ENCODE data around the gene C18orf54.
"Not testable (repeated sequence)": the region's sequence is repeated elsewhere in the genome, so short reads cannot be mapped to it uniquely, and the experiment has no call there.

C18orf54 gene

DNA sequence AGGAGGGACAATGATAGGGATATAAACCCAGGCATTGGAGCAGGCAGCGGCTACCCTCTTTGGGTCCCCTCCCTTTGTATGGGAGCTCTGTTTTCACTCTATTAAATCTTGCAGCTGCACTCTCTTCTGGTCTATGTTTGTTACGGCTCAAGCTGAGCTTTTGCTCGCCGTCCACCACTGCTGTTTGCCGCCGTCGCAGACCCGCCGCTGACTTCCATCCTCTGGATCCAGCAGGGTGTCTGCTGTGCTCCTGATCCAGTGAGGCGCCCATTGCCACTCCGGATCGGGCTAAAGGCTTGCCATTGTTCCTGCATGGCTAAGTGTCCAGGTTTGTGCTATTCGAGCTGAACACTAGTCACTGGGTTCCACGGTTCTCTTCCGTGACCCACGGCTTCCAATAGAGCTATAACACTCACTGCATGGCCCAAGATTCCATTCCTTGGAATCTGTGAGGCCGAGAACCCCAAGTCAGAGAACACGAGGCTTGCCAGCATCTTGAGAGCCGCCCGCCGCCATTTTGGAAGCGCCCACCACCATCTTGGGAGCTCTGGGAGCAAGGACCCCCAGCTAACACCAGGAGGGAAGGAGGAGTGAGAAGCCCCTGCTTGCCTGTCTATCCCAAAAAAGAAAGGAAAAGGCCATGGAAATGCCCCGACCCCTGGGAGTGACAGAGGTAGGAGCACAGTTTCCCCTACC, 29.2 kb downstream of the C18orf54 start:
- not testable (repeated sequence) for DNase-seq (ENCODE audit: low read depth)

DNA sequence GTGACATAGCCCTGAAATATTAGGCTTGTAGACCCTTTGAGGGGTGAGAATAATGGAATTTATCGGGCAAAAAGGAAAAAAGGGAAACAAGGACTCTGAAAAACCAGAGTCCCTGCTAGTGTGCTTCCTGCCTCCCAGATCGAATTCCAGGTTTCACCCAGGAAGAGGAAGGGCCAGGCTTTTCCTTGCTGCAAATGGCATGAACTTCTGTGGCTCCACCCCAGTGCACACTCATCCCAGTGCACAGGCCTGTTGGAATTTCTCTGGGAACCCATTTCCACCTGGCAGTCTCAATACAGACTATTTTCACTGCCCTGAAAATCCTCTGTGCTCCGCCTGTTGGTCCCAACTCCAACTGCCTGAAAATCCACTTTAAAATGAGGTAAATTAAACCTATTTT, 29.9 kb downstream of the C18orf54 start:
- DNase-seq (ENCODE audit: low read depth), result no peak

DNA sequence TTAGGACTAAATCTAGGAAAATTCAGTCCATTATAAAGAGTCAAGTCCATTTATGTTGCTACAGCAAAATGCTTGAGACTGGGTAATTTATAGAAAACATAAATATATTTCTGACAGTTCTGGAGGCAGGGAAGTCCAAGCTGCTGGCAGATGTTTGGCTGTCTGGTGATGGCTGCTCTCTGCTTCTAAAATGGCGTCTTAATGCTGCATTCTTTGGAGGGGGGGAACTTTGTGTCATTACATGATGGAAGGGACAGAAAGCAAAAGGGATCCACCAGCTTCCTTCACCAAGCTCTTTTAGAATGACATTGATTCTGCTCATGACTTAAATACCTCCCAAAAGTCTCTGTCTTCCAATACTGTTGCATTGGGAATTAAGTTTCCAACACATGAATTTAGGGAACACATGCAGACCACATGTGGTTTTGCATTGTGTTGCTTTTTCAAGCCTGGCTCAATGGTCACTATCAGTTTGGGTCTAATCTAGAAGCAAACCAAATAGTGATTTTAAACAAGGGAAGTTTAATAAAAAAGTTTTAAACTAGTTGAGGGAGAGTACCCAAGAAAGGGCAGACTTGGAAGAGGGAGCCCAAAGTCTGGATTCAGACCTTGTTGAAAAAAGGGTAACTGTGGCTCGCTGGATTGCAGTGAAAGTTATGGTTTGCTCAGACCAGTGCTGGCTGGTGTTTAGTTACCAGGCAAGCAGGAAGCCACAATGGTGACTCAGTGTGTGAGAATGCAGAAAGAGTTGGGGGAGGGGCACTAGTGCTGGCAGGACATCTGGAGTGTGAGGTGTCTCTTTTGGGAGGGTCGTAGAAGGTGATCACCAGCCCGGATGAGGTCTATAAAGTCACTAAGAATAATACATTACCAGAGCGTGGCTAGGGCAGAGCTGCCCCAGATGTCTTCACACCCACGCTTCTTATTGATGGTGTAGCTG, 30.8 kb downstream of the C18orf54 start:
- no peak for DNase-seq (ENCODE audit: low read depth)

DNA sequence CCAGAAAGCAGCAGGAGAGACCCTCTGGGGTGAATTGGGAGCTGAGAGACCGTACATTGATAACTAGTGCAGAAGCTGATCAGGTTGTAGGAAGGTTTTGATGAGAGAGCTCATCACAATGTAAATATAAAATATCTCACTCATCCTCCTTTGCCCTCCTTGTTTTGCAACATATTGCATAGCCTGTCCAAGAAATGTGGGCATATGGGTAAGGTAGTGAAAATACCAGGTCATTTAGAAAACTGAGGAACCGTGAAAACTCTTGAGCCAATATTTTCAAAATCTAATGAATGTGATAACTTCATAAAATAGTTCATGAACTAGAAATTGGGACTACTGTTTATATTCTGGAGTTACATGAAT, 31.4 kb downstream of the C18orf54 start:
- no peak for DNase-seq (ENCODE audit: low read depth)

- DNase-seq (ENCODE audit: low read depth), result no peak
These were observed 33.1 kb downstream of the C18orf54 start for GRCh38 chr18:54390838-54391237.

DNA sequence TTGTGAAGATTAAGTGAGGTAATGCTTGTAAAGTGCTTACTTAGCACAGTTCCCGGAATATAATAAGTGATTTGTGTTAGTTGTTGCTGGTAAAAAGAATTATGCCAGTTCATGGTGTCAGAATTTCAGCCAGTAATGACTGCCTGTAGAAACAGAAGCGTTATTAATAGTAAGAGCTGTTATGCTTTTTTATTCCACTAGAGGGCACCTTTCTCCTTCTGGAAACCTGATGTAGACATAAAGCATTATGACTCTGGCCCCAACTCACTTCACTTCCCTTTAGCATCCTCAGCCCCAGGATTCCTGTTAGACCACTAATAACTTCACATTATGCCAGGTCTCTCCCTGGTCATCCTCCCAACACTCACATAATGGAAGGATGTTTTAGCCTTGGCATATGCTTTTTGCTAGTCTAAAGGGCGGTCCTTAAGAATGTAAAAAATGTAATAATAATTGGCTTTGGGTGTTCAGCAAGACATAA, 34.9 kb downstream of the C18orf54 start:
- no peak for DNase-seq (ENCODE audit: low read depth)

DNA sequence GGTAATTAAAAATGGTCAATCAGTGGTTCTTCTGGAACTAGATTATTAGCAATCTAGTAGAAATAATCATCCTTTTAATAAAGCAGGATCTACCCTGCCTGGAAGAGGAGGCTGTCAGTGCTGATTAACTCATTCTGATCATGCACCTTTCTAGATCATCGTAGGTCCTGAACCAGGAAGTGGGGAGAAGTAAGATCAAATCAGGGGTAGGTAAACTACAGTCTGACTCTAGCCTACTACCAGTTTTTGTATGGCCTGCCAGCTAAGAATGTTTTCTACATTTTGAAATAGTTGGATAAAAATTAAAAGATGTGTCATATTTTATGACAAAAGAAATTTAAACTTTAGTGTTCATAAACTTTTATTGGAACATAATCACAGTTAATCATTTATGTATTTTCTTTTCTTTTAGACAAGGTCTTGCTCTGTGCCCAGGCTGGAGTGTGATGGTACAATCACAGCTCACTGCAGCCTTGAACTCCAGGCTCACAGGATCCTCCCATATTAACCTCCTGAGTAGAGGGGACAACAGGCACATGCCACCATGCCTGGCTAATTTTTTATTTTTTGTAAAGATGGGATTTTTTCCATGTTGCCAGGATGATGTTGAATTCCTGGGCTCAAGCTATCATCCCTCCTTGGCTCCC, 36.1 kb downstream of the C18orf54 start:
- no peak for DNase-seq (ENCODE audit: low read depth)

DNA sequence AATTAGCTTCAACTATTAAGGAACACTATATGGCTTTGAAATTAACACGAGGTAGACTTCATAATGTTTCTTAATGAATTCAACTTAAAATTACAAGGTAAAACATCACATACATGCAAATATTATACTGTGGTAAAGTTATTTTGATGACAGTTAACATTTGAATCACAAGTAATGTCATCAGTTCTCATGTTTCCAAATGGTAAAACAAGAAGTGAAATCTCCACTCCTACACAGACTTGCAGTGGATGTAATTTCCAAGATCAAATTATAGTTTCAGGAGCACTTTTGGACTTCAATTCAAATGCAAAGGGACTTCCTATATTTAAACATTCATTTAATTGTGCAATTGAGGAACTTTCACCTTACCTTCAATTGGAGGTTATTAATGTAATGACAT, 39.1 kb downstream of the C18orf54 start:
- DNase-seq (ENCODE audit: low read depth), result no peak

DNA sequence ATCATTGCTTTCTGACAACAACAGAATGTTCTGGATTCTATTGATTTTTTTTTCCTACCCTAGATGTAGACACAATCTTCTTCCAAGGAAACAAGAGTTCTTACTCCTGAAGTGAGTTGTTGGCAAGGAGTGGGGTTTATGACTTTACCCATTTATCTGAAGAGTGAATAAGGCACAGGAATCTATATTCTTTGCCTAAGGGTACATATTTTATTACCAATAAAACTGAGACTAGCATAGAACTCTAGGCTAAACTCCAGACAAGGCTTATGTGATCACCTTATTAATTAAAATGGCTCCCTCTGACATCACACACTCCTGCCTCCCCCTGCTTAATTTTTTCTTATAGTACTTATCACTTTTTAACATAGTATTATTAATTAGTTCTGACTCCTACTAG, 47.6 kb downstream of the C18orf54 start:
- no peak for DNase-seq (ENCODE audit: low read depth)

GRCh38 chr18:54411781-54412180, 54.1 kb downstream of the C18orf54 start:
- DNase-seq (ENCODE audit: low read depth), result no peak

- DNase-seq (ENCODE audit: low read depth), result no peak
These were observed 57.4 kb downstream of the C18orf54 start for GRCh38 chr18:54415086-54415485.

- DNase-seq (ENCODE audit: low read depth), result no peak
These were observed 58.7 kb downstream of the C18orf54 start for GRCh38 chr18:54416436-54416835.

DNA sequence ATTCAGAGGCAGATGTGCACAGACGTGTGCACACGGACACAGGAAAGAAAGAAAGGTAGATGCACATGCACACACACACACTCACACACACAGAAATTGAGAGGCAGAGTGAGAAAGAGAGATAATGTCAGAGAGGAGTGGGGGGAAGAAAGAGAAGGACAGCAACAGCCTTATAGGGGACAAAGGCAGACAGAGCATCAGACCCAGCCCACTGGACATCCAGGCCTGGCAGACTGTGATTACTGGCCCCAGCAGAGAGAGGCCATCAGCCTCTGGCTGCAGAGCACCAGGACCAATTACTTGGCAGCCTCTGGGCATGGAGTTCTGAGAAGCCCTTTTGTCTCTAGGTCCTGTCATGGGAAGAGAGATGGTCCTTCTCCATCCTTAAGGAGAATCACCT, 66.1 kb downstream of the C18orf54 start:
- DNase-seq (ENCODE audit: low read depth), result no peak

GRCh38 chr18:54426085-54426665, 68.5 kb downstream of the C18orf54 start:
- DNase-seq (ENCODE audit: low read depth), result no peak

Measured in stimulated activated CD8-positive, alpha-beta memory T cell treated with anti-CD3 and anti-CD28 coated beads, Interleukin-12 subunit alpha, Interleukin-12 subunit beta, amount 100 ng/mL, for 1 hour (primary cell).